NCI-H1417 (cell line): ENCODE results near the gene FCGR1A.
"Not testable (repeated sequence)": the region's sequence is repeated elsewhere in the genome, so short reads cannot be mapped to it uniquely, and the experiment has no call there.

ENCODE experiments used
- DNase-seq, 3 experiments: peaks; one replicate each; lab custom pipeline; 2025; lab: John Stamatoyannopoulos, UW

FCGR1A gene

DNA sequence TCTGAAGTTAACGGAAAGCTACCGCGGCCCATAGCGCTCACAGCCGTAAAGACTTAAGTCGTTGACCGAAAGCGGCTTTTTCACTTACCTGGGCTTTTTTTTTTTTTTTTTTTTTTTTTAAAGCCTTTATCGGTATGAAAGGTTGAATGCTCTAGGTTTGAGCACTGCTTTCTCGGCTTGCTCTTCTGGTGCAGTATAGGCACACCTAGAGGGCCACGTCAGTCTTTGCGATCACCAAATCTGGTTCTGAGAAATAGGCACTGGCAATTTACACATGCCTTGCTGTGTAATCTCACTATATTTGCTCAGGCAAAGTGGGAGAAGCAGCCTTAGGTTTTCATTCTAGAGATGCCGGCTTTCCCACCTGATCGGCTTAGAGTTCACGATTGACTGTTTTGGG is 50.6 kb downstream of the FCGR1A start:
- DNase-seq, result not testable (repeated sequence)

DNA sequence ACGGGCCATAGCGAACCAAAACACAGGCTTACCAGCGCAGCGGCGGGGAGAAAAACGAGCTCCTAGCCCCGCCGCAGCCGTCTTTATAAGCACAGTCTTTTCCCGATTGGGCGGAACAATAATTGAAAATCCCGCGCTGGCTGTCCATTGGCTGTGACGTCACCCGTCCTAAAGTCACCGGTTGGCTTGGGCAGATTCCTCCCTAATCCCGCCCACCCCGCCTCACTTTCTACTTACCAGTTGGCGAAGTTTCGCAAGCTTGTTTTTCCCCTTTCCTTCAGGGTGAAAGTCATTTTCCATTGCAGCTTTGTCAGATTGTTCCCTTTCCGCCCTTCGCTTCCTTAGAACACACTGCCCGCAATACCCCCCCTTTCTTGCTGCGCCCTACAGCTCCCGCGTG is 58.7 kb downstream of the FCGR1A start:
- not testable (repeated sequence) for DNase-seq
